Activated T-cell treated with anti-CD3 and anti-CD28 coated beads, Interleukin-2, amount 50 U/mL, for 24 hours (primary cell): ENCODE data around the gene GOLT1A.

Experiments
- DNase-seq: peaks from one replicate; pipeline ENCODE4 v3.0.0-alpha.2; 2020
- H3K27ac Mint-ChIP-seq: 2 replicates; pipeline ENCODE4 v1.8.0; 2020; ENCODE audit warnings: mild to moderate bottlenecking, mixed read lengths
- H3K27me3 Mint-ChIP-seq: 2 replicates; pipeline ENCODE4 v1.8.0; 2020; ENCODE audit warnings: mixed read lengths
- H3K36me3 Mint-ChIP-seq: 2 replicates; pipeline ENCODE4 v1.8.0; 2020; ENCODE audit warnings: low read depth, mixed read lengths
- H3K4me1 Mint-ChIP-seq: 2 replicates; pipeline ENCODE4 v1.8.0; 2020; ENCODE audit warnings: low read depth, mixed read lengths
- H3K4me3 Mint-ChIP-seq: 2 replicates; pipeline ENCODE4 v1.8.0; 2020; ENCODE audit warnings: mild to moderate bottlenecking, moderate library complexity, mixed read lengths
- H3K9me3 Mint-ChIP-seq: 2 replicates; pipeline ENCODE4 v1.8.0; 2020; ENCODE audit warnings: mixed read lengths

Gene GOLT1A

DNA sequence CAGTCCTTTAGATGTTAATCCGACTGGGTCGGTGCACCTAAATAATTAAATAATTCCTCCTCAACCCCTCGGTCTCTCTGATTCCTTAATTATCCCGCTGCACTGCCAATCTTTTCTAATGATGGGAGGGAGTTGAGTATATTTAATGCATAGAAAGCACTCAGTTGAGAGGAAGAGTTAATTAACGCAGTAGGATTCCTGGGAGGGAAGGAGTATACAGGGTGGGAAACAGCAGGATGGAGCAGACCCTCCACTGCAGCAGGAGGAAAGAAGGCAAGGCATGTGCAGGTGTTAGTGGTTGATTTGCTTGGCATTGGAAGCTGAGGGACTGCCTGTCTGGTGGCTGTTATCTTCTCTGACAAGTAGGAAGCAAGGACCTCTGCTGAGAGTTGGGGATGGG lies 37.7 kb downstream of the GOLT1A start:
- H3K27ac Mint-ChIP-seq, result no peak overlapping the region
- H3K9me3 Mint-ChIP-seq, result peaks cover 8% of the 10 kb centered on the region
- no peak for DNase-seq
- no peak overlapping the region for H3K4me3 Mint-ChIP-seq
- peaks cover 13% of the 10 kb centered on the region for H3K27me3 Mint-ChIP-seq
- H3K4me1 Mint-ChIP-seq, result no peaks in the 10 kb centered on the region
- no peaks in the 10 kb centered on the region for H3K36me3 Mint-ChIP-seq

DNA sequence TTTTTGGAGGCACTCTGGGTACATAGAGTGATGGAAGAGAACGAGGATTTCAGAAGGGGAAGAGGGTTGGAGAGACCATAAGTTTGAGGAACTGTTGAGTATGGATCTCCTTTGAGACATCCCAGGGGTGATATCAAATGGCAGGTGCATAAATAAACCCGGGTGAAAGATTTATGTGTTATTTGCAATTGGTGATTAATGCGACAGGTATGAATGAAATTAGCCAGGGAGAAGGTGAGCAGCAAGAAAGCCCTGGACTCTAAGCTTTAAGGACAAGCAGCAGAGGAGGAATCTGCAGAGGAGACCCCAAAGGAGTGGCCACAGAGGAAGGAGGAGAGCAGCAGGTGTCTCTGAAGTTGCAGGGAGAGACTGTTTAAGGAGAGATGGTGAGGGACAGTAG lies 38.8 kb downstream of the GOLT1A start:
- Mint-ChIP-seq H3K36me3 (peaks cover 2% of the 10 kb centered on the region), H3K27ac (no peak overlapping the region), H3K9me3 (peaks cover 18% of the 10 kb centered on the region), H3K4me3 (no peak overlapping the region), H3K4me1 (no peaks in the 10 kb centered on the region), H3K27me3 (peaks cover 13% of the 10 kb centered on the region)
- no peak for DNase-seq

DNA sequence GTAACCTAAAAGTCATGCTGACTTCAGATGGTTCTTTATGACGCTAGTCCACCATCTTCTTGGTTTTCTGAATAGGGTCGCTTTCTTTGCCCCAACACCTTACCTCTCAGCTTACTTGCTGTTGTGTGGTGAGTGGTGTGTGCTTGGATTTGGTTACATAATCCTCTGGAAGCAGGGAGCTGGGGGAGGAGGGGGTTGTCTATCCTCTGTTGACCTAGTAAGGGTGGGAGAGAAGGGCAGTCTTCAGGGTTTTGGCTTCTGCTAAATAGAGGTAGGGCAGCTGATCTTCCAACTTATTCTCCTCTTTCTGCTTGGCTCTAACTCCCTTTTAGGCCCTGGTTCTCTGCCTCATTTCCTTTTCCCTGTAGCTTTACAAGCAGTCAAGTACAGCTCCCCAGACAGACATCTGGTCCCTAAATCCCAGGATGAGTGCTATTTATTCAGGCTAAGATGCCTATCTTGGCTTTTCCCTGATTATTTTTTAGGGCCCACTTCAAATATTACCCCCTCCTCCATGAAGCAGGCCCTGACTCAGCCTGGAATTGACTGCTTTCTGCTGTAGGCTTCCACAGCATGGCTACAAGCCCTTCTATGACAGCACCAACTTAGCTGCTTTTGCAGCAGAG lies 41.3 kb downstream of the GOLT1A start:
- Mint-ChIP-seq H3K27me3 (peaks cover 9% of the 10 kb centered on the region), H3K36me3 (peaks cover 2% of the 10 kb centered on the region), H3K9me3 (peaks cover 34% of the 10 kb centered on the region), H3K27ac (no peak overlapping the region), H3K4me1 (no peaks in the 10 kb centered on the region), H3K4me3 (no peak overlapping the region)
- no peak for DNase-seq

DNA sequence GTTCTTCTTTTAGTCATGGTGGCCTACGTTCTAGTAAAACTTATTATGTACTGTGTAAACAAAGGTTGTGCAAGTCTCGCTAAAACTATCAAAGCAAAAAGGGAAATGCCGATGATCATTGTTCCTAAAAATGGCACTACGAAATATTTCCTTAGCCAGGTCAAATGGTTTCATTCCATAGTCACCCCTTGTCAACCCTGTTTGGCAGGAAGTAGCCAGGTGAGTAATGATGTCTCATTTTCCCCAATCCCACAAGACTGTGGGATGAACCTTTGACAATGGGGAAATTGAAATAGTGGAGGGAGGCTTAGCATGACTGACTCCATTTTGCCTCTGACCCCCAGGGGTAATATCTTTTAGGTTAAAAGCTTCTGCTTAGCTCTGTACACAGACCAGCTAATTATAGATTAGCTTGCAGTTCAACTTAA lies 42.0 kb downstream of the GOLT1A start:
- DNase-seq, result no peak
- Mint-ChIP-seq H3K36me3 (peaks cover 2% of the 10 kb centered on the region), H3K4me3 (no peak overlapping the region), H3K27me3 (peaks cover 9% of the 10 kb centered on the region), H3K4me1 (no peaks in the 10 kb centered on the region), H3K27ac (no peak overlapping the region), H3K9me3 (peaks cover 39% of the 10 kb centered on the region)

DNA sequence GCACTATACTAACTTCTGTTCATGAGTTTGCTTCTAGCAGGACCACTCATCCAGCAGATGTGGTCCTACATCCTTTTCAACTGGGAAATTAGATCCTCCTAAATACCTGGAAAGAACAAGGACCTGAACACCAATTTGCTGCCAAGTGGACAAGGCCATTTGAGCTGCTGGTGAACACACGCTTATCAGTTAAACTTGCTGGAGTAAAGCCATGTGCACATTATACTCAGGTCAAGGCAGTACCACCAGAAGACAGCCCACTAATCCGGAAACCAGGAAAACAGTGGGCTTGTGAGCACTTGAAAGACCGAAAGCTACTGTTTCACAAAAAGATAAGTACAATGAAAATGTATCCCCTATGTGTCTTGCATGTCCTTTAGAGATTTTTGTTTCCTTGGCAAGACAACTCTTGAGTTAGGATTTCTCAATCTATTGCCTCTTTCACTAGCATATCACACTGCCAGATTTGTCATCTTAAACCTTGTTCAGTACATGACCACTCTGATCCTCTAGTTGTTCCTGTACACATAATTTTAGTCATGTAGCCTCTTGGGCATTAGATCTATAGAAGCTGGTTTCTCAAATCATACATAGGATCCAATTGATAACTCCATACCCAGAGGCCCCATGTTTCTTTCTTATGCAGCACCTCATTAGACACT lies 43.2 kb downstream of the GOLT1A start:
- H3K4me3 Mint-ChIP-seq, result no peak overlapping the region
- H3K4me1 Mint-ChIP-seq, result no peaks in the 10 kb centered on the region
- DNase-seq, result no peak
- peaks cover 2% of the 10 kb centered on the region for H3K36me3 Mint-ChIP-seq
- no peak overlapping the region for H3K27ac Mint-ChIP-seq
- H3K9me3 Mint-ChIP-seq, result peaks cover 39% of the 10 kb centered on the region
- peaks cover 9% of the 10 kb centered on the region for H3K27me3 Mint-ChIP-seq

DNA sequence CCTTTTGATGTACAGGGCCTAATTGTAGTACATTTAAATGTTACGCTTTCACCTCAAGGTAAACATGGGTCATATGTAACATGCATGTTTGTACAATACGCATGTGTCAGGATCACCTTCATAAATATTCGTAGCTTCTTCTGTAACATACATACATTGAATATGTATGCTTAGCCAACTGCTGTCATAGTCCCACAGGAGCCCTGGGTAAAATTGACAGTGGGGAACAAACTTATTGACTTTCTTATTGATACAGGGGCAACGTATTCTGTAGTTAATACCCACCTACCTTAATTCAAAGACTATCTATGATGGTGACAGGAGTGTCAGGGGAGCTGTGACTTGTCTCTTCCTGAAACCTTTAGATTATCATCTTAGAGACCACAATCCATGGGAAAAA lies 43.9 kb downstream of the GOLT1A start:
- H3K4me1 Mint-ChIP-seq, result no peaks in the 10 kb centered on the region
- peaks cover 13% of the 10 kb centered on the region for H3K27me3 Mint-ChIP-seq
- H3K36me3 Mint-ChIP-seq, result peaks cover 2% of the 10 kb centered on the region
- no peak for DNase-seq
- peaks cover 39% of the 10 kb centered on the region for H3K9me3 Mint-ChIP-seq
- H3K27ac Mint-ChIP-seq, result no peak overlapping the region
- H3K4me3 Mint-ChIP-seq, result no peak overlapping the region

DNA sequence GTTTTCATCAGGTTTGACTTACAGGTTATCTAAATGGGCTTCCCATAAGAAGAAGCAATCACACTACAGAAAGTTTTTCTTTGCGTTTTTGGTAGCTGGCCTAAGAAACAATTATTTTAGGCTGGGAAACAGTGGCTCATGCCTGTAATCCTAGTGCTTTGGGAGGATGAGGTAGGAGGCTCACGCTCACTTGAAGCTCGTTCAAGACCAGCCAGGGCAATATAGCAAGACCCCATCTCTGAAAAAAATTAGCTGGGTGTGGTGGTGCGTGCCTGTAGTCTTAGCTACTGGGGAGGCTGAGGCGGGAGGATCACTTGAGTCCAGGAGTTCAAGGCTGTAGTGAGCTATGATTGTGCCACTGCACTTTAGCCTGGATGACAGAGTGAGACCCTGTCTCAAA lies 46.1 kb downstream of the GOLT1A start:
- no peak overlapping the region for H3K27ac Mint-ChIP-seq
- H3K27me3 Mint-ChIP-seq, result peaks cover 4% of the 10 kb centered on the region
- DNase-seq, result no peak
- peaks cover 39% of the 10 kb centered on the region for H3K9me3 Mint-ChIP-seq
- H3K4me1 Mint-ChIP-seq, result no peaks in the 10 kb centered on the region
- no peak overlapping the region for H3K4me3 Mint-ChIP-seq
- peaks cover 2% of the 10 kb centered on the region for H3K36me3 Mint-ChIP-seq

DNA sequence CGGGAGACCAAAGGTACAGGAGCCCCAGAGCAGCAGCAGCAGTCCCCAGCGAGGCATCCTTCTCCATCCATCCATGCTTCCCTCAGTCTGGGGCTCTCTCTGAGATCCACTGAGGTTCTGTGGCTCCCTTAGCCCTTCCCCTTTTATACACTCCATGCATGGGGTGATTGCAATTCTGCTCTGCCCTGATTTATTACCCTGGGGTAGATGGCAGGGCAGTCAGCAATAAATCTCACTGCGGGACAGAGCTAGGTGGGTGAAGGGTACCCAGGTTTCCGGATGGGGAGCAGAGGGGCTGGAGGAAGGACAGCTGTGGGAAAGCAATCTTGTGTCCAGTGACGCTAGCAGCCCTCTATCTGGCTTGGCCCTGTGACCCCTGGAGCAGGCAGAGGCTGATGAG lies 47.6 kb downstream of the GOLT1A start, which contains the start of gene REN:
TSS of gene REN (minus strand) at position 119 of the 400 bp plus-strand sequence. CDS start at position 75, 44 bp downstream.
- Mint-ChIP-seq H3K9me3 (peaks cover 31% of the 10 kb centered on the region), H3K36me3 (peaks cover 2% of the 10 kb centered on the region), H3K27ac (no peak within 1 kb of the TSS), H3K4me3 (no peak within 1 kb of the TSS), H3K4me1 (peaks cover 2% of the 10 kb centered on the region), H3K27me3 (peaks cover 9% of the 10 kb centered on the region)
- DNase-seq, result no peak

DNA sequence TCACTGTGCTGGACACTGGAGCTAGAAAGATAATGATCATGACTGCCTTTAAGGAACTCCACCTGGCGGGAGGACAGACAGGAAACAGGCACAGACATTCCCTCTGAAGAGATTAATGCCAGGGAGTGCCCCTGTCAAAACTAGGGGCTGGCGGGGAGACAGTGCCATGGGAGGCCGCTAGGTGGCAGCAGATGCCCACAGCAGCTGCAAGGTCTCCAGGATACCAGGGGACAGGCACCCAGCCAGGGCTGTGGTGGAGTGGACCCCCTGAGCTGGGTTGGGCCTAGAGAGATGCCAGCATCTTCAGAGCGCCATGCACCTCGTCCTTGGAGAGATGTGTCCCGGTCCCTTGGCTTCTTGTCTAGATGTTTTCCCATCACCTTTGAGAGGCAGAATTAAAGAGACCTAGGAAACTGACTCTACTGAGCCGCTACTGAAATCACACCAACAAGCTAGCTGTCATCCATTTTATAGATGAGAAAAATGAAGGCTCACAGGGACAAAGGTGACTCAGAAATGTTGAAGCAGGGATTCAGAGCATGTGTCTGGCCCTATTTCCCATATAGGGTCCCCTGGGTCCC lies 51.2 kb downstream of the GOLT1A start:
- no peak overlapping the region for H3K27ac Mint-ChIP-seq

DNA sequence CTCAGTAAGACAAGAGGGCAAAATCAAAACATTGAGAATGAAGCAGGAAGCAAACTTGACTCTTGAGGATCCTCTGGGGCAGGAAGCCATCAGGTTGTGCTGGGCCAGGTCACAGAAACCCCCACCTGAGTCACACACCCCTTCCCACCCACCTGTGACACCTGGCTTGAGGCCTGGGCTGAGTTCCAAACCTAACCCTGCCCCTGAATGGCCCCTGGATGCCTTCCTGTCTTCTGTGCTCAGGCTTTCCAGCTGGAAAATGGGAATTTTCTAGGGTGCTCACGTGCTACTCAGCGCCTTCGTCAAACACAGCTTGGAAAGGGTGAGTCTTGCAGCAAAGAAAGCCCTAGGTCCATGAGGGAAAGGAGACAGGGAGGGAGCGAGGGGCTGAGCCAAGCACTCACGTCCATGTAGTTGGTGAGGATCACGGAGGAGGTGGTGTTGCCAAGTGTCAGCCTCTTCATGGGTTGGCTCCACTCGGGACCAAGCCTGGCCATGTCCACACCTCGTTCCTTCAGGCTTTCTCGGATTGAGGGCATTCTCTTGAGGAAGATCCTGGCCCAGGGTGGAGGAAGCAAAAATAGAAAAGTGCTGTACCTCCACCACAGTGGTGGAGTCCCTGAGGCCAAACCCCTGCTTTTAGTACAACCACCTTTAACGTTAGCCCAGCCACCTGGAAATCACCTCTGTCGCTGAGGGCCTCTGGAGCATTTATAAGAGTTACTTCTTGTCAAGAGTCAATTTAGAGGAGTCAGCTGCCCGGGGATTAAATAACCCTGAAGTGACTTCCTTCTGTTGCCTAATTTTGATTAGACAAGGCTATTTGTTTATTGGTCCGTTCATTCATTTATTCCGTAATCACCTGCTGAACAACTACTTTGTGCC lies 51.9 kb downstream of the GOLT1A start:
- Mint-ChIP-seq H3K4me3 (no peak overlapping the region), H3K36me3 (no peaks in the 10 kb centered on the region), H3K9me3 (no peaks in the 10 kb centered on the region), H3K4me1 (peaks cover 2% of the 10 kb centered on the region), H3K27me3 (peaks cover 17% of the 10 kb centered on the region), H3K27ac (no peak overlapping the region)
- no peak for DNase-seq

More for the DNA sequence above, 51.2 kb downstream of the GOLT1A start:
- H3K9me3 Mint-ChIP-seq, result peaks cover 5% of the 10 kb centered on the region
- DNase-seq, result peak; percentile 91
- H3K27me3 Mint-ChIP-seq, result peaks cover 17% of the 10 kb centered on the region
- peaks cover 2% of the 10 kb centered on the region for H3K4me1 Mint-ChIP-seq
- H3K36me3 Mint-ChIP-seq, result no peaks in the 10 kb centered on the region
- H3K4me3 Mint-ChIP-seq, result no peak overlapping the region

DNA sequence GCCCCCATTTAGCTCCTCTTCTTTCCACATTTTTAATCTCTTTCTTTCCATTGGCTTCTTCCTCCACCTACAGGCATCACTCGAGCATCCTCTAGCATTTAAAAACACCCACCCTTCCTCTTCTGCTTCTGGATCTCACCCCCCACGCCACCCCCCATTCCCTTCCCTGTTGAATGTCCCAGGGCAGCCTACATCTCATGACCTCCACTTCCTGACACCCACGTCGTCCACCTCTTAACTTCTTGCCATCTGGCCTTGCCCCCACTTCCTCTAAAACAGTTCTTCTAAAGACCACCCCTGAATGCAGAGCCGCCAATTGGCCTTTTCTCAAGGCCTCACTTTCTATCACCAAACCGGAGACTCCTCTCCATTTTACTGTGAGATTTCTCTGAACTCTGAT lies 55.8 kb downstream of the GOLT1A start:
- Mint-ChIP-seq H3K4me1 (peaks cover 2% of the 10 kb centered on the region), H3K4me3 (no peak overlapping the region), H3K27ac (no peak overlapping the region), H3K36me3 (no peaks in the 10 kb centered on the region), H3K27me3 (peaks cover 13% of the 10 kb centered on the region), H3K9me3 (no peaks in the 10 kb centered on the region)
- no peak for DNase-seq

DNA sequence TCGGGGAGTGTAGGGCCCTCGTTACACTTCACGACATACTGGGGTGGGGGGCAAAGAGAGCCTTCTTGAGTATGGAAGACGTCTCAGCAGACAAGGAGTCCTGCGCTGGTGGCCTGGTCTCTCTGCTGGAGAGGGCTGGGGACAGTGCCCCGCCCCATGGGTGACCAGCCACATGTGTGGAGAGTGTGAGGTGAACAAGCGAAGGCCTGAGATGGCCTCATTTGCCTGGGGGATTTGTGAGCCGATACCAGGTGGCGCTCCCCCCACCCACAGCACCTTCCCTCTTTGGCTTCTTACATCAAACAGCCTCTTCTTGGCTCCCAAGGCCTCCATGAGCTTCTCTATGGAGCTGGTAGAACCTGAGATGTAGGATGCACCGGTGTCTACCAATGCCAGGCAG lies 57.9 kb downstream of the GOLT1A start:
- peaks cover 4% of the 10 kb centered on the region for H3K27me3 Mint-ChIP-seq

DNA sequence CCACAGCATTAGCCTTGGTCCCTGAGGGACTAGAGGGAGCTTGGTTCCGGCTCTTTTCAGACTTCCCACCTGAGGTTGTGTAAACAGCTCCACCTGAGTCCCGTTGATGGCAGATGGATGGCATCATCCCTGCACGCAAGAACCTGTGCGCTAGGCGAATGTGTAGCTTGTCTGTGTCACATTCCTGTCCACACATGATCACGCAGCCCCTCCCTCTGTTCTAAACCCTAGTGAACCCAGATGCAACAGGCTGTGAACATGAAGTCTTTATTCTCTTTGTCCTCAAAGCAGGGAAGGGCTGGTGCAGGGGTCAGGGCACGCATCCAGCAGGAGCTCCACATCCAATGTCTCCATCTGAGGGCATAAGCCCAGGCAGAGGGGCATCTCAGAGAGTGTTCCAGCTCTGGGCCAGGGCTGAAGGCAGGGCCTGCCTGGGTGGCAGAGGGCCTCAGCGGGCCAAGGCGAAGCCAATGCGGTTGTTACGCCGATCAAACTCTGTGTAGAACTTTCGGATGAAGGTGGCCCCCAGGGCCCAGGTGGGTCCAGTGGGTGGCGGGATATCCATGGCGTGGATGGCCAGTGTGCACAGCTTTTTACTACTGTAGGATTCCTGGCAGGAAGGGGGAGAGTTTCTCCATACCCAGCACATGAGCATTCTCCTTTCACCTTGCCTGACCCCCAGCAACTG lies 59.1 kb downstream of the GOLT1A start:
- Mint-ChIP-seq H3K27ac (no peak overlapping the region), H3K36me3 (no peaks in the 10 kb centered on the region), H3K4me1 (peaks cover 9% of the 10 kb centered on the region), H3K9me3 (no peaks in the 10 kb centered on the region), H3K27me3 (no peaks in the 10 kb centered on the region), H3K4me3 (no peak overlapping the region)
- no peak for DNase-seq

More for the DNA sequence above, 57.9 kb downstream of the GOLT1A start:
- no peaks in the 10 kb centered on the region for H3K36me3 Mint-ChIP-seq
- DNase-seq, result no peak
- no peak overlapping the region for H3K27ac Mint-ChIP-seq
- H3K4me3 Mint-ChIP-seq, result no peak overlapping the region
- no peaks in the 10 kb centered on the region for H3K9me3 Mint-ChIP-seq
- H3K4me1 Mint-ChIP-seq, result peaks cover 8% of the 10 kb centered on the region

DNA sequence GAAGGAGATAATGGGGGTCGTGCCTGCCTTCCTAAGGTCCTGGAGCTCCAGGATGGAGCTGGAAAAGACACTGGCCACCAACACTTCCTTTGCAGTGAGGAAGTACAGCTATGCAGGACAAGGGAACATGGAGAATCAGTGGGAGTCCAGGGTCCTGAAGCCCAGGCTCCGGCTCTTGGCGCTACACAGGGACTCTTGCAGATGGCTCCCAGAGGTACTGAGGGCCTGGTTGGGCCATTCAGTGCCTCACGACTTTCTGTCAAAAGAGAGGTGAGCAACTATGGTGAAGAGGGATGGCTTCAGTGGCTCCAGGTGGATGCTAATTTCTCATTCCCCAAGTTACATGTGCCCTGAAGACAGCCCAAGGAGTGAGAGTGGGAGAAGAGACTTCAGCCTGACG lies 60.1 kb downstream of the GOLT1A start:
- H3K4me1 Mint-ChIP-seq, result peaks cover 9% of the 10 kb centered on the region
- H3K27ac Mint-ChIP-seq, result no peak overlapping the region
- no peak for DNase-seq
- H3K9me3 Mint-ChIP-seq, result no peaks in the 10 kb centered on the region
- H3K36me3 Mint-ChIP-seq, result no peaks in the 10 kb centered on the region
- H3K4me3 Mint-ChIP-seq, result no peak overlapping the region
- no peaks in the 10 kb centered on the region for H3K27me3 Mint-ChIP-seq
